ENCODE measurements around the gene CAMTA1. TPM values are rescaled to one million over a fixed set of nuclear protein-coding genes. Genes with fewer than 3 reads are reported as not detected.

The CAMTA1 gene
- polyA plus RNA-seq, 1 donor from 2014 or later = 162 TPM

- no peaks in the 10 kb centered on the region for H3K9me3 ChIP-seq (ENCODE audit: low read length)
- H3K36me3 ChIP-seq (ENCODE audit: insufficient read depth, low read length) = no peaks in the 10 kb centered on the region
- no peaks in the 10 kb centered on the region for H3K9me2 ChIP-seq (ENCODE audit: insufficient read depth, low read length)
- no peaks in the 10 kb centered on the region for H3K79me2 ChIP-seq (replicated peaks; ENCODE audit: insufficient read depth, low read length)
- H3K4me3 ChIP-seq (ENCODE audit: low read length) = no peak overlapping the region
- no peaks in the 10 kb centered on the region for H3K27me3 ChIP-seq (ENCODE audit: insufficient read depth, low read depth, low read length)
- no peak overlapping the region for H2AFZ ChIP-seq (ENCODE audit: low read depth, low read length)
- no peak overlapping the region for H3K4me2 ChIP-seq (ENCODE audit: low read length)
- no peak overlapping the region for H3K9ac ChIP-seq (ENCODE audit: low read length)
- H3K27ac ChIP-seq (ENCODE audit: low read length) = no peak overlapping the region
- no peak for TF ChIP-seq CTCF (IDR thresholded peaks at IDR 0.05; ENCODE audit: poor library complexity, severe bottlenecking)
- TF ChIP-seq EP300 (conservative IDR thresholded peaks at IDR 0.05; ENCODE audit: poor library complexity, severe bottlenecking) = no peak
- no peaks in the 10 kb centered on the region for H4K20me1 ChIP-seq (ENCODE audit: insufficient read depth)
- no peaks in the 10 kb centered on the region for H3F3A ChIP-seq (ENCODE audit: insufficient read depth, low read length, poor library complexity, severe bottlenecking)
Observed at GRCh38 chr1:6965083-6965934, 180.1 kb downstream of the CAMTA1 start.

GRCh38 chr1:6965935-6966241, 180.6 kb downstream of the CAMTA1 start:
- no peak overlapping the region for H2AFZ ChIP-seq (ENCODE audit: low read depth, low read length)
- no peaks in the 10 kb centered on the region for H3K9me3 ChIP-seq (ENCODE audit: low read length)
- no peaks in the 10 kb centered on the region for H3K36me3 ChIP-seq (ENCODE audit: insufficient read depth, low read length)
- no peaks in the 10 kb centered on the region for H3K27me3 ChIP-seq (ENCODE audit: insufficient read depth, low read depth, low read length)
- TF ChIP-seq SMC3 (conservative IDR thresholded peaks at IDR 0.05; ENCODE audit: poor library complexity) (no peak), EZH2 (IDR thresholded peaks at IDR 0.05; ENCODE audit: borderline replicate concordance, insufficient read depth, low read length, poor library complexity, severe bottlenecking) (no peak), RAD21 (conservative IDR thresholded peaks at IDR 0.05) (no peak), CTCF (IDR thresholded peaks at IDR 0.05; ENCODE audit: poor library complexity, severe bottlenecking) (no peak), EP300 (conservative IDR thresholded peaks at IDR 0.05; ENCODE audit: poor library complexity, severe bottlenecking) (no peak), MXI1 (conservative IDR thresholded peaks at IDR 0.05; ENCODE audit: poor library complexity, severe bottlenecking) (no peak), POLR2AphosphoS5 (IDR thresholded peaks at IDR 0.05) (no peak), REST (IDR thresholded peaks at IDR 0.05; ENCODE audit: borderline replicate concordance) (no peak), TAF1 (IDR thresholded peaks at IDR 0.05; ENCODE audit: low read depth) (no peak)
- H3F3A ChIP-seq (ENCODE audit: insufficient read depth, low read length, poor library complexity, severe bottlenecking) = no peaks in the 10 kb centered on the region
- H3K79me2 ChIP-seq (replicated peaks; ENCODE audit: insufficient read depth, low read length) = no peaks in the 10 kb centered on the region
- no peaks in the 10 kb centered on the region for H4K20me1 ChIP-seq (ENCODE audit: insufficient read depth)
- no peak overlapping the region for H3K4me2 ChIP-seq (ENCODE audit: low read length)
- H3K9ac ChIP-seq (ENCODE audit: low read length) = no peak overlapping the region
- no peak overlapping the region for H3K4me3 ChIP-seq (ENCODE audit: low read length)
- no peak overlapping the region for H3K27ac ChIP-seq (ENCODE audit: low read length)
- no peaks in the 10 kb centered on the region for H3K9me2 ChIP-seq (ENCODE audit: insufficient read depth, low read length)

All from neural cell (in vitro differentiated cells).